HG02571 (cell line): Measurements from ENCODE around the gene TTN.
"Not testable (repeated sequence)": the region's sequence is repeated elsewhere in the genome, so short reads cannot be mapped to it uniquely, and the experiment has no call there.

Experiments
- ATAC-seq: cut with Tn5 transposase; IDR thresholded peaks from one replicate; pipeline ENCODE4 v1.9.1; 2021; ENCODE audit warnings: mild to moderate bottlenecking, moderate library complexity; ENCODE audit not compliant: unreplicated experiment

TTN gene

GRCh38 chr2:178542569-178542968 is 264.7 kb downstream of the TTN start:
- no peak for ATAC-seq

GRCh38 chr2:178542161-178542560 is 265.1 kb downstream of the TTN start:
- ATAC-seq: no peak

- no peak for ATAC-seq
These were observed 271.2 kb downstream of the TTN start for GRCh38 chr2:178536037-178536436.

GRCh38 chr2:178531168-178531567 is 276.1 kb downstream of the TTN start:
- no peak for ATAC-seq

GRCh38 chr2:178530625-178531142 is 276.5 kb downstream of the TTN start:
- peak; percentile 98 for ATAC-seq

- no peak for ATAC-seq
These were observed 277.1 kb downstream of the TTN start for GRCh38 chr2:178530131-178530530.

- ATAC-seq: no peak
These were observed 278.0 kb downstream of the TTN start for GRCh38 chr2:178529194-178529593.

- no peak for ATAC-seq
These were observed 278.6 kb downstream of the TTN start for GRCh38 chr2:178528647-178529046.

GRCh38 chr2:178527592-178527991 is 279.6 kb downstream of the TTN start:
- ATAC-seq: no peak

GRCh38 chr2:178526256-178526655 is 281.0 kb downstream of the TTN start:
- ATAC-seq: no peak

GRCh38 chr2:178525460-178525859 is 281.8 kb downstream of the TTN start:
- not testable (repeated sequence) for ATAC-seq

- ATAC-seq: not testable (repeated sequence)
These were observed 282.2 kb downstream of the TTN start for GRCh38 chr2:178525010-178525409.

- no peak for ATAC-seq
These were observed 283.6 kb downstream of the TTN start for GRCh38 chr2:178523596-178524134.

- peak; percentile 87 for ATAC-seq
These were observed 284.1 kb downstream of the TTN start for GRCh38 chr2:178522950-178523595.

- ATAC-seq: no peak
These were observed 285.7 kb downstream of the TTN start for GRCh38 chr2:178521304-178522150.

- ATAC-seq: no peak
These were observed 289.7 kb downstream of the TTN start for GRCh38 chr2:178517496-178517895.

- no peak for ATAC-seq
These were observed 292.6 kb downstream of the TTN start for GRCh38 chr2:178514664-178515063.

- ATAC-seq: no peak
These were observed 293.3 kb downstream of the TTN start for GRCh38 chr2:178513876-178514275.

- ATAC-seq: no peak
These were observed 294.7 kb downstream of the TTN start for GRCh38 chr2:178512484-178512883.

- ATAC-seq: no peak
These were observed 296.8 kb downstream of the TTN start for GRCh38 chr2:178510384-178510783.

- no peak for ATAC-seq
These were observed 298.6 kb downstream of the TTN start for GRCh38 chr2:178508646-178509045.

GRCh38 chr2:178506949-178507348 is 300.3 kb downstream of the TTN start:
- no peak for ATAC-seq
